KMS-11 (cell line): ENCODE data around the gene FARS2.

Experiments
- H2AFZ ChIP-seq: fragments of 200-600 bp; sonication (generic); 2 replicates; pipeline ENCODE4 v1.6.1; 2016; ENCODE audit warnings: antibody characterized with exemption, mixed run types, low read depth
- H3K27ac ChIP-seq: fragments of 200-600 bp; sonication (generic); 2 replicates; pipeline ENCODE4 v1.6.1; 2016; ENCODE audit warnings: mild to moderate bottlenecking, mixed run types
- H3K27me3 ChIP-seq: fragments of 200-600 bp; sonication (generic); 2 replicates; pipeline ENCODE4 v1.6.1; 2017; ENCODE audit warnings: mild to moderate bottlenecking, low read depth, mixed run types, moderate library complexity; ENCODE audit not compliant: insufficient read depth
- H3K36me3 ChIP-seq: fragments of 200-600 bp; sonication (generic); 2 replicates; pipeline ENCODE4 v1.6.1; 2017; ENCODE audit warnings: mild to moderate bottlenecking, mixed run types; ENCODE audit not compliant: insufficient read depth
- H3K4me1 ChIP-seq: fragments of 200-600 bp; sonication (generic); 2 replicates; pipeline ENCODE4 v1.6.1; 2016; ENCODE audit warnings: mild to moderate bottlenecking, low read depth, mixed run types; ENCODE audit not compliant: poor library complexity, severe bottlenecking
- H3K4me2 ChIP-seq: fragments of 200-600 bp; sonication (generic); 2 replicates; pipeline ENCODE4 v1.7.0; 2016; ENCODE audit warnings: mild to moderate bottlenecking, mixed run types
- H3K4me3 ChIP-seq: fragments of 200-600 bp; sonication (generic); IDR thresholded peaks from 2 replicates; pipeline ENCODE4 v1.6.1; 2017; ENCODE audit warnings: low read depth, low read length, mixed read lengths; ENCODE audit not compliant: insufficient read depth
- H3K79me2 ChIP-seq: fragments of 200-600 bp; sonication (generic); 2 replicates; pipeline ENCODE4 v1.6.1; 2016; ENCODE audit warnings: low read depth, mixed run types; ENCODE audit not compliant: insufficient read depth
- H3K9ac ChIP-seq: fragments of 200-600 bp; sonication (generic); 2 replicates; pipeline ENCODE4 v1.6.1; 2016; ENCODE audit warnings: mild to moderate bottlenecking, mixed run types
- H4K20me1 ChIP-seq: fragments of 200-600 bp; sonication (generic); 2 replicates; pipeline ENCODE4 v1.6.1; 2016; ENCODE audit warnings: mild to moderate bottlenecking, mixed run types; ENCODE audit not compliant: insufficient read depth
- TF ChIP-seq, protein P1 (sequence below): fragments of 200-600 bp; sonication (generic); conservative IDR thresholded peaks from 2 replicates; pipeline ENCODE4 v1.6.1; 2017; ENCODE audit warnings: low read depth, mild to moderate bottlenecking, antibody characterized with exemption, low read length, moderate library complexity, mixed read lengths

Gene FARS2

GRCh38 chr6:5537132-5537531 is 275.8 kb downstream of the FARS2 start:
- no peaks in the 10 kb centered on the region for H3K4me1 ChIP-seq
- H2AFZ ChIP-seq = no peak overlapping the region
- no peaks in the 10 kb centered on the region for H3K79me2 ChIP-seq
- no peaks in the 10 kb centered on the region for H3K27me3 ChIP-seq
- no peak overlapping the region for H3K4me2 ChIP-seq
- H3K36me3 ChIP-seq = no peaks in the 10 kb centered on the region
- no peak overlapping the region for H3K4me3 ChIP-seq
- no peak overlapping the region for H3K27ac ChIP-seq
- TF ChIP-seq, protein P1, sequence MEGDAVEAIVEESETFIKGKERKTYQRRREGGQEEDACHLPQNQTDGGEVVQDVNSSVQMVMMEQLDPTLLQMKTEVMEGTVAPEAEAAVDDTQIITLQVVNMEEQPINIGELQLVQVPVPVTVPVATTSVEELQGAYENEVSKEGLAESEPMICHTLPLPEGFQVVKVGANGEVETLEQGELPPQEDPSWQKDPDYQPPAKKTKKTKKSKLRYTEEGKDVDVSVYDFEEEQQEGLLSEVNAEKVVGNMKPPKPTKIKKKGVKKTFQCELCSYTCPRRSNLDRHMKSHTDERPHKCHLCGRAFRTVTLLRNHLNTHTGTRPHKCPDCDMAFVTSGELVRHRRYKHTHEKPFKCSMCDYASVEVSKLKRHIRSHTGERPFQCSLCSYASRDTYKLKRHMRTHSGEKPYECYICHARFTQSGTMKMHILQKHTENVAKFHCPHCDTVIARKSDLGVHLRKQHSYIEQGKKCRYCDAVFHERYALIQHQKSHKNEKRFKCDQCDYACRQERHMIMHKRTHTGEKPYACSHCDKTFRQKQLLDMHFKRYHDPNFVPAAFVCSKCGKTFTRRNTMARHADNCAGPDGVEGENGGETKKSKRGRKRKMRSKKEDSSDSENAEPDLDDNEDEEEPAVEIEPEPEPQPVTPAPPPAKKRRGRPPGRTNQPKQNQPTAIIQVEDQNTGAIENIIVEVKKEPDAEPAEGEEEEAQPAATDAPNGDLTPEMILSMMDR = no peak
- no peak overlapping the region for H3K9ac ChIP-seq
- no peaks in the 10 kb centered on the region for H4K20me1 ChIP-seq

DNA sequence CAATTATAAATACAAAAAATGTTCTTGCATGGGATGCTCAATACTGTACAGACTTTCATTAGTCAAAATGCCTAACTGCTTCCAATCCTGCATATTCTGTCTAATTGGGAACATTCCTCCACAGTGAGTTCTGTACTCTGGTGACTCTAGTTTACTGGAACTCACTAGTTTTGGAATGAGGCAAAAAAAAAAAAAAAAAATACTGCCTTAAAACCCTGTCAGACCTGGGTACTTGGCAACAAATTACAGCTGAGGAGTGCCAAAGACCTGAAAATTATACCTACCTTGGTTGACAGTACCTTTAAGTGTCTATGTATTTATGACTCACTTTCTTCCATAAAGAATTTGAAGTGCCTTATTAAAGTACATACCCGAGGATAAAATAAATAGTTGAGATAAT is 276.7 kb downstream of the FARS2 start:
- Histone ChIP-seq H3K9ac (no peak overlapping the region), H3K27me3 (no peaks in the 10 kb centered on the region), H2AFZ (no peak overlapping the region), H3K4me1 (no peaks in the 10 kb centered on the region), H3K4me2 (no peak overlapping the region), H4K20me1 (no peaks in the 10 kb centered on the region), H3K36me3 (no peaks in the 10 kb centered on the region), H3K27ac (no peak overlapping the region), H3K4me3 (no peak overlapping the region), H3K79me2 (no peaks in the 10 kb centered on the region)
- TF ChIP-seq, protein P1 = no peak

- TF ChIP-seq, protein P1 = no peak
- Histone ChIP-seq H3K27ac (no peak overlapping the region), H3K4me3 (no peak overlapping the region), H3K36me3 (no peaks in the 10 kb centered on the region), H3K9ac (no peak overlapping the region), H4K20me1 (no peaks in the 10 kb centered on the region), H3K79me2 (no peaks in the 10 kb centered on the region), H3K4me2 (no peak overlapping the region), H3K27me3 (no peaks in the 10 kb centered on the region), H2AFZ (no peak overlapping the region), H3K4me1 (no peaks in the 10 kb centered on the region)
Measured at GRCh38 chr6:5540370-5540769, 279.1 kb downstream of the FARS2 start.

DNA sequence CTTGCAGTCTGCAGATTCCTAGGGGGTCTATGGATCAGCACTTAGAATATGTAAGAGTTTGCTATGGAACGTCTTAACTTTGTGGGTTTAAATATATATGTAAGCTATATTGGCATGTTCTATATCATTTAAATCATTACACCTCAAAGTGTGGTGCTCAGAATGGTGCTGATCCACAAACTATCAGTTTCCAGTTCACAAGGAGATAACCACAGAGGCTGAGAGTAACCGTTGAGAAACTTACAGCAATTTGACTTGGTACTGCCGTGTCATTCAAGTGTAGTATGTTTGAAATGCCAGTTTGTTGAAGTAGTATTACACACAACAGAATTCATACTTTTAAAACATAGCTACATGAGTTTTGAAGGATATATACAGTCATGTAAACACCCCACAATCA is 279.7 kb downstream of the FARS2 start:
- Histone ChIP-seq H3K27ac (no peak overlapping the region), H2AFZ (no peak overlapping the region), H3K4me2 (no peak overlapping the region), H3K27me3 (no peaks in the 10 kb centered on the region), H3K79me2 (no peaks in the 10 kb centered on the region), H3K4me1 (no peaks in the 10 kb centered on the region), H3K9ac (no peak overlapping the region), H3K4me3 (no peak overlapping the region), H4K20me1 (no peaks in the 10 kb centered on the region), H3K36me3 (no peaks in the 10 kb centered on the region)
- TF ChIP-seq, protein P1 = no peak
